NCI-H526 treated with DMSO at 0.1 percent for 48 hours (cell line): ENCODE results near the gene TEX13B.

ENCODE experiments used
- DNase-seq: peaks from one replicate; lab custom pipeline; 2025; lab: John Stamatoyannopoulos, UW

TEX13B gene

DNA sequence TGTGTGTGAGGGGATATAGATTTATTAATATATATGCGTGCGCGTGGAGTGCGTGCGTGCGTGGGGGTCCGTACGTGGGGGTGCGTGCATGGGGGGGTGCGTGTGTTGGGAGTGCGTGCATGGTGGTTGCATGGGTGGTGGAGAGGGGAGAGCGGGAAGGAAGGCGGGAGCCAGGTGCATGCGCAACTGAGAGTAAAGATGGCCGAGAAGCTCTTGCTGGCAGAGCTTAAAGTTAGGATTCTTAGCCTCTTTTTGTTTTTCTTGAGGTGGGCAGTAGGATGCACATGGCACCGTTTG is 45.8 kb downstream of the TEX13B start:
- DNase-seq: no peak

DNA sequence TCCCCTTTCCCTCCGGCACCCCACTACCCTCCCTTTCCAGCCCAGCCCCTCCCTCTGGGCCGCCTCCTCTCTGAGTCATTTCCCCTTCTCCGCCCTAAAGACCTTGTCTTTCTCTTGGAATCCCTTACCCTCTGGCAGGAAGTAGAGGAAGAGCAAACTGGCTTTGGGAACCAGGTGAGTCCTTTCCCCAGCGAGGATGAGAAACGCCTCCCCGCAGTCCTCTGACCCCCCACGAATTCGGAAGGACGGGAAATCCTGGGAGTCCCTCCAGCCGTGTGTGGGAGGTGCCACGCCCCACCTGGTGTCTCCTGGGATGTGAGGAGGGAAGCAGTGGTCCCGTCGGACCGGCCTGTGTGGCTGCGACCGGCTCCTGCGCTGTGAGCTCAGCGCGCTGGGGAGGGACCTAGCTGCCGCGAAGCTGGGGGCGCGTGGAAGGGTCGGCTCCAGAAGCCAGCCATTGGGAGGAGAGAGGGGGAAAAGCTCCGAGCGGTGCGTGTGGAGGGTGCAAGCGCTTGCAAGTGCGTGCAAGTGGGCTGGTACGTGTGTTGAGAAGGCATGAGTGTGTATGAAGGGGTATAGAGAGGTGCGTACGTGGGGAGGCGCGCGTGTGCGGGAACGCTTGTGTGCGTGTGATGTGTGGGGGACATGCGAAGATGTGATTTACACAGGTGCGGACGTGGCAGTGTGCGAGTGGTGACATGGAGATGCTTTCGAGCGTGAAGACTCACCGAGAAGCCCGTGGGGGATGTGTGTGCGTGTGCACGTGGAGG is 46.3 kb downstream of the TEX13B start:
- DNase-seq: no peak

DNA sequence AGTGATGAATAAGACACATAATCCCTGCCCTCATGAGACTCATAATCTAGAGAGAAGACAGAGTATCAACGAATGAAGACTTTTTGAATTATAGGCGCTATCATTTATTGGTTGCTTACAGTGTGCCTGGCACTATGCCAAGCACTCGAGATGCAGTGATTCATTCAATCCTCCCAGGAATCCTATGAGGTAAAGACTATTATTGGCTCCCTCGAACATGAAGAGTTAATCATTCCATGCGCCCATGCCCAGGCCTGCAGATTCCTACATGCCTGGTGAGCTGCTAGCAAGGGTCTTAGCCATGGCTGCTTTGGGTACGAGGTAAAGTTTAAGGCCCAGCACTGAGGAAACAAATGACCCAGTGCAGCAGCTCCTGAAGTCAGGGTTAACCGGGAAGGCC is 47.0 kb downstream of the TEX13B start:
- DNase-seq: no peak

DNA sequence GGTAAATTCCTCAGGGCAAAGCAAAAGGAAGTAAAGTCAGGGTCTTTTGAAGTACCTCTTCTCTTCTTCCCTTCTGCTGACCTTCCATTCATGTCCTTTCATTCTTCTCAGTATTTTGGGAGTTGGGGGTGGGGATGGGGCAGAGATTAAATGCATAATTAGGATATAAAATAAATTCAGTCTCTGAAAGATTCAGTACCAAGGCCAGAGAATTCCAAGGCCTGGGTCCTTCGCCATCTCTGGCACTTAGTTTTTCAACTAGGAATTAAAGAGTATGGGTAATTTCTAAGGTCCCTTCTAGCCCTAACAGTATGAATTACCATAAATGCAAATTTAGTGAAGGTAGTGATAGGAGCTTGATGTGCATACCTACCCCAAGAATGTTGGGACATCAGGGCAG is 47.9 kb downstream of the TEX13B start:
- DNase-seq: no peak
